ENCODE results near the gene GABARAP.

DNA sequence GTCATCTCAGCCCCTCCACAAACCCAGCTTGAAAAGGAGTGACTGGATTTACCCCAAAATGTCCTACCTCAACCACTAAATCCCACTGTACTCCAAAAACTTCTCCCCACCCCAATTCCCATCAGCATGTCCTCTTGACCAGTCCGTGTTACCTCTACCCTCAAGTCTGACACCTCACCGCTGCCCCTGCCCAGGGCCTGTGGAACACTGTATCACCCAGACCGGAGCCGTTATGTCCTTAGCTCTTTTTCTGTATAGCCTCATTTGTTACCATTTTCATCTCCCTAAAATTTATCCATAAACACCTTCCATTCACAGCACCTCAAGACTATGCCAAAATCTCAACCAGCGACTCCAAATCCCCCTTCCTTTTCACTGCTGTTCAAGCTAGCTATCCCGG is 5.4 kb downstream of the GABARAP start:
- TF ChIP-seq, protein P1, sequence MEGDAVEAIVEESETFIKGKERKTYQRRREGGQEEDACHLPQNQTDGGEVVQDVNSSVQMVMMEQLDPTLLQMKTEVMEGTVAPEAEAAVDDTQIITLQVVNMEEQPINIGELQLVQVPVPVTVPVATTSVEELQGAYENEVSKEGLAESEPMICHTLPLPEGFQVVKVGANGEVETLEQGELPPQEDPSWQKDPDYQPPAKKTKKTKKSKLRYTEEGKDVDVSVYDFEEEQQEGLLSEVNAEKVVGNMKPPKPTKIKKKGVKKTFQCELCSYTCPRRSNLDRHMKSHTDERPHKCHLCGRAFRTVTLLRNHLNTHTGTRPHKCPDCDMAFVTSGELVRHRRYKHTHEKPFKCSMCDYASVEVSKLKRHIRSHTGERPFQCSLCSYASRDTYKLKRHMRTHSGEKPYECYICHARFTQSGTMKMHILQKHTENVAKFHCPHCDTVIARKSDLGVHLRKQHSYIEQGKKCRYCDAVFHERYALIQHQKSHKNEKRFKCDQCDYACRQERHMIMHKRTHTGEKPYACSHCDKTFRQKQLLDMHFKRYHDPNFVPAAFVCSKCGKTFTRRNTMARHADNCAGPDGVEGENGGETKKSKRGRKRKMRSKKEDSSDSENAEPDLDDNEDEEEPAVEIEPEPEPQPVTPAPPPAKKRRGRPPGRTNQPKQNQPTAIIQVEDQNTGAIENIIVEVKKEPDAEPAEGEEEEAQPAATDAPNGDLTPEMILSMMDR (IDR thresholded peaks at IDR 0.05) = no peak
- TF ChIP-seq POLR2A (IDR thresholded peaks at IDR 0.05) = no peak
